A673 (cell line): ENCODE results near the gene CLK3. TPM values are rescaled to one million over a fixed set of nuclear protein-coding genes. Genes with fewer than 3 reads are reported as not detected.

Experiments used
- BruUV-seq: library from RNA; stranded (reverse); fragments of 400-500 nt; replicated peaks from 2 replicates; lab custom pipeline; 2021; lab: Mats Ljungman, UMichigan
- CTCF ChIA-PET: fragments of 300-600 bp; sonication (Branson Sonifier 250); formaldehyde crosslinking; loops from one replicate; lab custom pipeline; 2022; ENCODE audit warnings: antibody characterized with exemption; lab: Charles Lee
- POLR2A ChIA-PET: fragments of 300-600 bp; sonication (Branson Sonifier 250); formaldehyde crosslinking; loops from one replicate; lab custom pipeline; 2022; ENCODE audit warnings: antibody characterized with exemption; ENCODE audit not compliant: low non-redundant PET; lab: Charles Lee
- DNase-seq: peaks from one replicate; pipeline ENCODE4 v3.0.0-alpha.2; 2015; ENCODE audit warnings: low spot score
- H3K27ac ChIP-seq: fragments of 200-600 bp; sonication (generic); 2 replicates; pipeline ENCODE4 v1.5.1; 2016; ENCODE audit warnings: mixed run types, low read depth, mild to moderate bottlenecking, mixed read lengths, antibody characterized with exemption, low read length; ENCODE audit not compliant: poor library complexity, severe bottlenecking
- H3K27me3 ChIP-seq: fragments of 200-600 bp; sonication (generic); replicated peaks from 2 replicates; pipeline ENCODE4 v1.6.1; 2017; ENCODE audit warnings: mixed run types, low read depth, mild to moderate bottlenecking, mixed read lengths, antibody characterized with exemption, low read length; ENCODE audit not compliant: insufficient read depth, poor library complexity
- H3K36me3 ChIP-seq: fragments of 200-600 bp; sonication (generic); 2 replicates; pipeline ENCODE4 v1.6.1; 2016; ENCODE audit warnings: mixed run types, mild to moderate bottlenecking, mixed read lengths, antibody characterized with exemption, low read length; ENCODE audit not compliant: insufficient read depth, poor library complexity, severe bottlenecking
- H3K4me1 ChIP-seq: fragments of 200-600 bp; sonication (generic); 2 replicates; pipeline ENCODE4 v1.6.1; 2017; ENCODE audit warnings: mixed run types, mild to moderate bottlenecking, mixed read lengths, antibody characterized with exemption, low read length; ENCODE audit not compliant: insufficient read depth, poor library complexity, severe bottlenecking
- H3K4me3 ChIP-seq: fragments of 200-600 bp; sonication (generic); 2 replicates; pipeline ENCODE4 v1.5.1; 2016; ENCODE audit warnings: low read depth, mixed run types, mild to moderate bottlenecking, mixed read lengths, low read length; ENCODE audit not compliant: poor library complexity, severe bottlenecking
- H3K9me3 ChIP-seq: fragments of 200-600 bp; sonication (generic); 2 replicates; pipeline ENCODE4 v1.6.1; 2016; ENCODE audit warnings: mixed run types, low read depth, mild to moderate bottlenecking, mixed read lengths, antibody characterized with exemption, low read length; ENCODE audit not compliant: poor library complexity, severe bottlenecking
- EZH2 ChIP-seq: fragments of 200-600 bp; sonication (generic); IDR thresholded peaks from 2 replicates; pipeline ENCODE4 v1.6.1; 2017; ENCODE audit warnings: borderline replicate concordance, low read depth, mild to moderate bottlenecking, mixed read lengths, antibody characterized with exemption, low read length; ENCODE audit not compliant: poor library complexity, severe bottlenecking
- intact Hi-C: fragments of 100-400 bp; cut with micrococcal nuclease; formaldehyde crosslinking; loops from one replicate; pipeline ENCODE4 v1.10.0; 2022; ENCODE audit not compliant: unreplicated experiment
- total RNA-seq: library from RNA; stranded (reverse); gene quantifications from 2 replicates; pipeline ENCODE4 v1.2.3, GENCODE V29; 2021
- TF ChIP-seq, protein P1 (sequence below): fragments of 300-800, 200-600 bp; sonication (generic); conservative IDR thresholded peaks from 2 replicates; pipeline ENCODE4 v1.5.1; 2017; ENCODE audit warnings: low read depth, mild to moderate bottlenecking, antibody characterized with exemption, low read length, moderate library complexity, mixed read lengths

The CLK3 gene
- total RNA-seq, 1 experiment from 2014 or later, result 66.8 TPM

DNA sequence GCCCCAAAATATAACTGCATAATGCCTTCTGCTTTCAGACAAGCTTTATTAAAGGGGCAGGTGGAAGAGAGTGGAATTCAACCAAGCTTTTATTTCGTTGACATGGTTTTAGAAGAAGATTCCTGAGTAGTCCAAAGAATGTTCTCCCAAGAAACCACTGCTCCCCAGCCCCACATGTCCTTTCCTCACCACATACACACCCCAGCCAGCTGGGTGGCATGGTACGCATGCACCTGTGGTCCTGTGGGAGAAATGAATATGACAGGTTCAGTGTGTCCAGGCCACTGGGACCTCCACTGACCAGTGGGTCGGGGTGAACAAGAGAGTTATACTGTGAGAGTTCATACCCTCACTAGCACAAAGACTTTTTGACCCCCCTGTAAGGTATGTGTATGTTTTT is 44.4 kb upstream of the CLK3 start:
- H3K27ac ChIP-seq, result no peak overlapping the region
- H3K36me3 ChIP-seq, result peaks cover 7% of the 10 kb centered on the region
- no peaks in the 10 kb centered on the region for H3K4me1 ChIP-seq
- H3K9me3 ChIP-seq, result no peaks in the 10 kb centered on the region
- no TSS peak for BruUV-seq
- no peaks in the 10 kb centered on the region for H3K27me3 ChIP-seq
- intact Hi-C loops, result no loop called here
- no peak for DNase-seq
- ChIA-PET POLR2A (no interaction called here), CTCF (no interaction called here)
- no peak overlapping the region for H3K4me3 ChIP-seq
- no peak for TF ChIP-seq EZH2
- TF ChIP-seq, protein P1, sequence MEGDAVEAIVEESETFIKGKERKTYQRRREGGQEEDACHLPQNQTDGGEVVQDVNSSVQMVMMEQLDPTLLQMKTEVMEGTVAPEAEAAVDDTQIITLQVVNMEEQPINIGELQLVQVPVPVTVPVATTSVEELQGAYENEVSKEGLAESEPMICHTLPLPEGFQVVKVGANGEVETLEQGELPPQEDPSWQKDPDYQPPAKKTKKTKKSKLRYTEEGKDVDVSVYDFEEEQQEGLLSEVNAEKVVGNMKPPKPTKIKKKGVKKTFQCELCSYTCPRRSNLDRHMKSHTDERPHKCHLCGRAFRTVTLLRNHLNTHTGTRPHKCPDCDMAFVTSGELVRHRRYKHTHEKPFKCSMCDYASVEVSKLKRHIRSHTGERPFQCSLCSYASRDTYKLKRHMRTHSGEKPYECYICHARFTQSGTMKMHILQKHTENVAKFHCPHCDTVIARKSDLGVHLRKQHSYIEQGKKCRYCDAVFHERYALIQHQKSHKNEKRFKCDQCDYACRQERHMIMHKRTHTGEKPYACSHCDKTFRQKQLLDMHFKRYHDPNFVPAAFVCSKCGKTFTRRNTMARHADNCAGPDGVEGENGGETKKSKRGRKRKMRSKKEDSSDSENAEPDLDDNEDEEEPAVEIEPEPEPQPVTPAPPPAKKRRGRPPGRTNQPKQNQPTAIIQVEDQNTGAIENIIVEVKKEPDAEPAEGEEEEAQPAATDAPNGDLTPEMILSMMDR, result no peak

DNA sequence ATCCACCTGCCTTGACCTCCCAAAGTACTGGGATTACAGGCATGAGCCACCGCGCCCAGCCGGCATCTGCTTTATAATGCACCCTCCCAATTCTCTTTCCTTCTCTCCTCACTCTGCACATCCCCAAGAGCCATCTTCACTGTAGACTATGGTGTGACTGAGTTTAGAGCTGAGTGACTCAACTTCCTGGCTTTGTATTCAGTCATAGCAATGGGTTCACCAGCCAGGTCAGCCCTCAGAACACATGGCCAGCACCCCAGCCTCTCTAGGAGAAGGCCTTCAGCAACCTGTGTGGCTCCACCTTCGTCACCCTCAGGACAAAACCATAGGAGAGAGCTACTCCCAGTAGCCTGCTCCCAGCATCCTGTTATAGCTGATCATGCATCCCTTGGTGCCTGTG is 41.6 kb upstream of the CLK3 start:
- intact Hi-C loops, result no loop called here
- POLR2A ChIA-PET, result no interaction called here

DNA sequence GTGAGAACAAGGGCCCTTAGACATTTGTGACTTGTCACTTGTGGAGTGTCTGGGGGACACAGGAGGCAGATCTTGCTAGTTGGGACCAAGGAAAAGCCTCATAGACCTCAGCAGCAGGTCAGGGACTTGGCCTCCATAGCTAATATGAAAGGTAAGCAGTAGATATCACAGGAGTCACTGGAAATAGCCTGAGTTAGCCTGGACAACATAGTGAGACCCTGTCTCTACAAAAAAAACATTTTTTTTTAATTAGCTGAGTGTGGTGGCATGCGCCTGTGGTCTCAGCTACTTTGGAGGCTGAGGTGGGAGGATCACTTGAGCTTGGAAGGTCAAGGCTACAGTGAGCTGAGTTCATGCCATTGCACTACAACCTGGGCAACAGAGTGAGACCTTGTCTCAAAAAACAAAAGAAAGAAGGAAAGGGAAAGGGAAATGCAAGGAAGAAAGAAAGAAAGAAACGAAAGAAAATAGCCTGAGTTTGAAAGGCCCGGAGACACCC is 37.1 kb upstream of the CLK3 start:
- no peaks in the 10 kb centered on the region for H3K27me3 ChIP-seq
- TF ChIP-seq EZH2, result no peak
- TF ChIP-seq, protein P1, result no peak
- intact Hi-C loops, result no loop called here
- no TSS peak for BruUV-seq
- H3K9me3 ChIP-seq, result no peaks in the 10 kb centered on the region
- H3K4me1 ChIP-seq, result no peaks in the 10 kb centered on the region
- ChIA-PET CTCF (no interaction called here), POLR2A (no interaction called here)
- H3K4me3 ChIP-seq, result no peak overlapping the region
- DNase-seq, result no peak
- no peak overlapping the region for H3K27ac ChIP-seq
- peaks cover 7% of the 10 kb centered on the region for H3K36me3 ChIP-seq

More for the DNA sequence above, 41.6 kb upstream of the CLK3 start:
- H3K4me1 ChIP-seq, result no peaks in the 10 kb centered on the region
- H3K27me3 ChIP-seq, result no peaks in the 10 kb centered on the region
- CTCF ChIA-PET, result no interaction called here
- H3K27ac ChIP-seq, result no peak overlapping the region
- H3K4me3 ChIP-seq, result no peak overlapping the region
- no TSS peak for BruUV-seq
- no peak for DNase-seq
- no peaks in the 10 kb centered on the region for H3K9me3 ChIP-seq
- peaks cover 7% of the 10 kb centered on the region for H3K36me3 ChIP-seq
- TF ChIP-seq EZH2, result no peak
- TF ChIP-seq, protein P1, result no peak
